HepG2 (cell line): ENCODE results near the gene TP53TG5. TPM values are rescaled to one million over a fixed set of nuclear protein-coding genes. Genes with fewer than 3 reads are reported as not detected.

Experiments used
- CCAR2 ChIP-seq: fragments of 200-400 bp; formaldehyde crosslinking; optimal IDR thresholded peaks from 2 replicates; pipeline ENCODE3; 2018; ENCODE audit warnings: low read depth, mild to moderate bottlenecking, low read length, moderate library complexity
- ETV5 ChIP-seq: IDR thresholded peaks from 2 replicates; pipeline ENCODE4 v1.6.1; 2018; ENCODE audit warnings: missing biosample characterization, missing genetic modification reagents, inconsistent platforms, borderline replicate concordance
- JUND ChIP-seq: sonication (generic); formaldehyde crosslinking; IDR thresholded peaks from 2 replicates; pipeline ENCODE4 v1.8.0; 2022; ENCODE audit warnings: mild to moderate bottlenecking, missing genetic modification reagents
- KAT7 ChIP-seq: IDR thresholded peaks from 2 replicates; pipeline ENCODE4 v1.6.1; 2018; ENCODE audit warnings: borderline replicate concordance, missing compliant biosample characterization
- NCOA2 ChIP-seq: sonication (generic); formaldehyde crosslinking; IDR thresholded peaks from 2 replicates; pipeline ENCODE4 v1.8.0; 2022; ENCODE audit warnings: inconsistent platforms
- NFYB ChIP-seq: sonication (generic); formaldehyde crosslinking; IDR thresholded peaks from 2 replicates; pipeline ENCODE4 v1.4.0; 2020; ENCODE audit warnings: missing genetic modification reagents
- RAD51 ChIP-seq: fragments of 450-650 bp; IDR thresholded peaks from 2 replicates; pipeline ENCODE4 v1.6.1; 2016; ENCODE audit warnings: borderline replicate concordance
- SAP130 ChIP-seq: IDR thresholded peaks from 2 replicates; pipeline ENCODE4 v1.6.1; 2016; ENCODE audit warnings: low read depth
- SIX4 ChIP-seq: sonication (generic); formaldehyde crosslinking; IDR thresholded peaks from 2 replicates; pipeline ENCODE4 v1.4.0; 2020; ENCODE audit warnings: missing genetic modification reagents
- SMAD3 ChIP-seq: sonication (generic); formaldehyde crosslinking; IDR thresholded peaks from 2 replicates; pipeline ENCODE4 v1.4.0; 2020; ENCODE audit warnings: missing genetic modification reagents
- SMARCC2 ChIP-seq: fragments of 450-650 bp; IDR thresholded peaks from 2 replicates; pipeline ENCODE4 v1.6.1; 2017; ENCODE audit warnings: antibody characterized with exemption, mild to moderate bottlenecking
- SNAPC2 ChIP-seq: sonication (generic); formaldehyde crosslinking; IDR thresholded peaks from 2 replicates; pipeline ENCODE4 v1.8.1; 2022; ENCODE audit warnings: mild to moderate bottlenecking, missing genetic modification reagents
- TAF1 ChIP-seq: sonication (generic); formaldehyde crosslinking; IDR thresholded peaks from 2 replicates; pipeline ENCODE4 v1.4.0; 2020; ENCODE audit warnings: missing genetic modification reagents
- WIZ ChIP-seq: sonication (generic); formaldehyde crosslinking; IDR thresholded peaks from 2 replicates; pipeline ENCODE4 v1.5.1; 2020; ENCODE audit warnings: mild to moderate bottlenecking, missing genetic modification reagents
- ZNF10 ChIP-seq: sonication (generic); formaldehyde crosslinking; IDR thresholded peaks from 2 replicates; pipeline ENCODE4 v1.4.0; 2020; ENCODE audit warnings: mild to moderate bottlenecking, low read depth, missing genetic modification reagents, borderline replicate concordance
- ZNF180 ChIP-seq: sonication (generic); formaldehyde crosslinking; IDR thresholded peaks from 2 replicates; pipeline ENCODE4 v1.4.0; 2020; ENCODE audit warnings: low read depth, missing genetic modification reagents, borderline replicate concordance
- ZNF33B ChIP-seq: sonication (generic); formaldehyde crosslinking; IDR thresholded peaks from 2 replicates; pipeline ENCODE4 v1.5.1; 2020; ENCODE audit warnings: mild to moderate bottlenecking, missing genetic modification reagents
- ZNF629 ChIP-seq: sonication (generic); formaldehyde crosslinking; conservative IDR thresholded peaks from 2 replicates; pipeline ENCODE4 v1.5.0; 2020; ENCODE audit warnings: missing genetic modification reagents
- ZNF768 ChIP-seq: sonication (generic); formaldehyde crosslinking; IDR thresholded peaks from 2 replicates; pipeline ENCODE4 v1.4.0; 2020; ENCODE audit warnings: missing genetic modification reagents
- ZNF775 ChIP-seq: sonication (generic); formaldehyde crosslinking; IDR thresholded peaks from 2 replicates; pipeline ENCODE4 v1.4.0; 2020; ENCODE audit warnings: missing genetic modification reagents, mild to moderate bottlenecking, moderate library complexity, borderline replicate concordance
- ZNF792 ChIP-seq: IDR thresholded peaks from 2 replicates; pipeline ENCODE4 v1.6.1; 2016
- ZSCAN25 ChIP-seq: sonication (generic); formaldehyde crosslinking; IDR thresholded peaks from 2 replicates; pipeline ENCODE4 v1.8.0; 2022; ENCODE audit warnings: mild to moderate bottlenecking, missing genetic modification reagents
- ZSCAN30 ChIP-seq: sonication (generic); formaldehyde crosslinking; IDR thresholded peaks from 2 replicates; pipeline ENCODE4 v1.5.0; 2020; ENCODE audit warnings: mild to moderate bottlenecking, missing genetic modification reagents
- polyA plus RNA-seq, 8 experiments: library from polyadenylated mRNA; depleted of rRNA in 3 of 8; stranded (reverse) in 7 of 8; unstranded in 1 of 8; fragments of >200 nt; fragmentation: Illumina TruSeq in 4 of 8; extraction: Trizol in 4 of 8; gene quantifications; 2 replicates each; pipeline versions ENCODE4 v1.2.1 to v1.2.3, GENCODE V29; 2011 to 2016; ENCODE audit warnings: low read depth in 4 of 8, missing spikeins in 1 of 8, mixed read lengths in 1 of 8; ENCODE audit not compliant: insufficient read depth in 1 of 8
- total RNA-seq, 5 experiments: library from RNA; depleted of rRNA; stranded (reverse); fragments of >200 nt; fragmentation: Illumina TruSeq; extraction: Trizol; gene quantifications; 2 replicates each; pipeline ENCODE4 v1.2.3, GENCODE V29; 2016; ENCODE audit warnings: low read depth in 1 of 5
- TF ChIP-seq, protein P1 (sequence below): sonication (generic); formaldehyde crosslinking; IDR thresholded peaks from 2 replicates; pipeline ENCODE4 v1.5.1; 2020; ENCODE audit warnings: mild to moderate bottlenecking, missing genetic modification reagents, borderline replicate concordance
- TF ChIP-seq, protein P2 (sequence below): sonication (generic); formaldehyde crosslinking; IDR thresholded peaks from 2 replicates; pipeline ENCODE4 v1.5.0; 2020; ENCODE audit warnings: missing genetic modification reagents, mild to moderate bottlenecking, borderline replicate concordance
- TF ChIP-seq, protein P3 (sequence below): sonication (generic); formaldehyde crosslinking; IDR thresholded peaks from 2 replicates; pipeline ENCODE4 v1.4.0; 2020; ENCODE audit warnings: mild to moderate bottlenecking, missing genetic modification reagents
- TF ChIP-seq, protein P4 (sequence below): sonication (generic); formaldehyde crosslinking; IDR thresholded peaks from 2 replicates; pipeline ENCODE4 v1.4.0; 2020; ENCODE audit warnings: missing genetic modification reagents

The TP53TG5 gene
- total and polyA plus RNA-seq, 2 of the 13 experiments (the other 11 are each of a cell fraction or from before 2014, with no cell fraction given), result 0.11 TPM; not detected in 1

DNA sequence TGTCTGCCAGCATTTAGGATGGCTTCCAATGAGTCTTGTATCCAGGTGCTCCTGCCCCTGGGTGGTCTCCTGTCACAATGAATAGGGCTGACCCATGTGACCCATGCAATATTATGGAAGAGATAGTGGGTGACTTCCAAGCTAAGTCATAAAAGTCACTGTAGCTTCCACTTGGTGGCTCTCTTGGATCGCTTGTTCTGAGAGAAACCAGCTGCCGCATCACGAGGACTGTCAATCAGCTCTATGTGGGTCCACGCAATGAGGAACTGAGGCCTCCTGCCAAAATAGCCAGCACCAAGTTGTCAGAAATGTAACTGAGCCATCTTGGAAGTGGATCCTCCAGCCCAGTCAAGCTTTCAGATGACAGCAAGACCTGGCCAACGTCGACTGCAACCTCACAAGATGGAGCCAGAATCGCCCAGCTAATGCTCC is 55.2 kb downstream of the TP53TG5 start (continued):
- TF ChIP-seq, protein P1, sequence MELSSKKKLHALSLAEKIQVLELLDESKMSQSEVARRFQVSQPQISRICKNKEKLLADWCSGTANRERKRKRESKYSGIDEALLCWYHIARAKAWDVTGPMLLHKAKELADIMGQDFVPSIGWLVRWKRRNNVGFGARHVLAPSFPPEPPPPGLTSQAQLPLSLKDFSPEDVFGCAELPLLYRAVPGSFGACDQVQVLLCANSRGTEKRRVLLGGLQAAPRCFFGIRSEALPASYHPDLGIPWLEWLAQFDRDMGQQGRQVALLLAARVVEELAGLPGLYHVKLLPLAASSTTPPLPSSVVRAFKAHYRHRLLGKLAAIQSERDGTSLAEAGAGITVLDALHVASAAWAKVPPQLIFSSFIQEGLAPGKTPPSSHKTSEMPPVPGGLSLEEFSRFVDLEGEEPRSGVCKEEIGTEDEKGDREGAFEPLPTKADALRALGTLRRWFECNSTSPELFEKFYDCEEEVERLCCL, result no peak
- TF ChIP-seq RAD51 (no peak), SMAD3 (CRISPR knock-in tag) (peak; percentile 73; the same call in 1 of the 2 replicates), SNAPC2 (CRISPR knock-in tag) (peak; percentile 56; the same call in 1 of the 2 replicates), ZNF775 (CRISPR knock-in tag) (no peak), ZSCAN25 (CRISPR knock-in tag) (no peak), ZNF33B (CRISPR knock-in tag) (no peak), ZSCAN30 (CRISPR knock-in tag) (no peak), KAT7 (no peak), ZNF629 (no peak), ZNF768 (no peak), ZNF180 (no peak), ETV5 (CRISPR knock-in tag) (no peak; the same call in 1 of the 2 replicates), SIX4 (CRISPR knock-in tag) (no peak), ZNF792 (peak; percentile 98), JUND (CRISPR knock-in tag) (no peak; the same call in 1 of the 2 replicates), NFYB (CRISPR knock-in tag) (no peak), NCOA2 (CRISPR knock-in tag) (no peak), SMARCC2 (no peak), WIZ (CRISPR knock-in tag) (no peak), CCAR2 (no peak), TAF1 (no peak), ZNF10 (CRISPR knock-in tag) (no peak), SAP130 (CRISPR knock-in tag) (peak; percentile 71)
- TF ChIP-seq, protein P2, sequence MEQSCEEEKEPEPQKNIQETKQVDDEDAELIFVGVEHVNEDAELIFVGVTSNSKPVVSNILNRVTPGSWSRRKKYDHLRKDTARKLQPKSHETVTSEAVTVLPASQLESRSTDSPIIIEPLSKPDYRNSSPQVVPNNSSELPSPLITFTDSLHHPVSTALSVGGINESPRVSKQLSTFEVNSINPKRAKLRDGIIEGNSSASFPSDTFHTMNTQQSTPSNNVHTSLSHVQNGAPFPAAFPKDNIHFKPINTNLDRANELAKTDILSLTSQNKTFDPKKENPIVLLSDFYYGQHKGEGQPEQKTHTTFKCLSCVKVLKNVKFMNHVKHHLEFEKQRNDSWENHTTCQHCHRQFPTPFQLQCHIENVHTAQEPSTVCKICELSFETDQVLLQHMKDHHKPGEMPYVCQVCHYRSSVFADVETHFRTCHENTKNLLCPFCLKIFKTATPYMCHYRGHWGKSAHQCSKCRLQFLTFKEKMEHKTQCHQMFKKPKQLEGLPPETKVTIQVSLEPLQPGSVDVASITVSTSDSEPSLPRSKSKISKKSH (CRISPR knock-in tag), result no peak
- TF ChIP-seq, protein P3, sequence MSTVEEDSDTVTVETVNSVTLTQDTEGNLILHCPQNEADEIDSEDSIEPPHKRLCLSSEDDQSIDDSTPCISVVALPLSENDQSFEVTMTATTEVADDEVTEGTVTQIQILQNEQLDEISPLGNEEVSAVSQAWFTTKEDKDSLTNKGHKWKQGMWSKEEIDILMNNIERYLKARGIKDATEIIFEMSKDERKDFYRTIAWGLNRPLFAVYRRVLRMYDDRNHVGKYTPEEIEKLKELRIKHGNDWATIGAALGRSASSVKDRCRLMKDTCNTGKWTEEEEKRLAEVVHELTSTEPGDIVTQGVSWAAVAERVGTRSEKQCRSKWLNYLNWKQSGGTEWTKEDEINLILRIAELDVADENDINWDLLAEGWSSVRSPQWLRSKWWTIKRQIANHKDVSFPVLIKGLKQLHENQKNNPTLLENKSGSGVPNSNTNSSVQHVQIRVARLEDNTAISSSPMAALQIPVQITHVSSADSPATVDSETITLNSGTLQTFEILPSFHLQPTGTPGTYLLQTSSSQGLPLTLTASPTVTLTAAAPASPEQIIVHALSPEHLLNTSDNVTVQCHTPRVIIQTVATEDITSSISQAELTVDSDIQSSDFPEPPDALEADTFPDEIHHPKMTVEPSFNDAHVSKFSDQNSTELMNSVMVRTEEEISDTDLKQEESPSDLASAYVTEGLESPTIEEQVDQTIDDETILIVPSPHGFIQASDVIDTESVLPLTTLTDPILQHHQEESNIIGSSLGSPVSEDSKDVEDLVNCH, result no peak
- TF ChIP-seq, protein P4, sequence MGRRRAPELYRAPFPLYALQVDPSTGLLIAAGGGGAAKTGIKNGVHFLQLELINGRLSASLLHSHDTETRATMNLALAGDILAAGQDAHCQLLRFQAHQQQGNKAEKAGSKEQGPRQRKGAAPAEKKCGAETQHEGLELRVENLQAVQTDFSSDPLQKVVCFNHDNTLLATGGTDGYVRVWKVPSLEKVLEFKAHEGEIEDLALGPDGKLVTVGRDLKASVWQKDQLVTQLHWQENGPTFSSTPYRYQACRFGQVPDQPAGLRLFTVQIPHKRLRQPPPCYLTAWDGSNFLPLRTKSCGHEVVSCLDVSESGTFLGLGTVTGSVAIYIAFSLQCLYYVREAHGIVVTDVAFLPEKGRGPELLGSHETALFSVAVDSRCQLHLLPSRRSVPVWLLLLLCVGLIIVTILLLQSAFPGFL (CRISPR knock-in tag), result no peak
